GM21390 (cell line): ENCODE data around the gene WDFY2.

Source experiments
- ATAC-seq: cut with Tn5 transposase; IDR thresholded peaks from one replicate; pipeline ENCODE4 v1.9.1; 2021; ENCODE audit not compliant: unreplicated experiment

WDFY2 gene

DNA sequence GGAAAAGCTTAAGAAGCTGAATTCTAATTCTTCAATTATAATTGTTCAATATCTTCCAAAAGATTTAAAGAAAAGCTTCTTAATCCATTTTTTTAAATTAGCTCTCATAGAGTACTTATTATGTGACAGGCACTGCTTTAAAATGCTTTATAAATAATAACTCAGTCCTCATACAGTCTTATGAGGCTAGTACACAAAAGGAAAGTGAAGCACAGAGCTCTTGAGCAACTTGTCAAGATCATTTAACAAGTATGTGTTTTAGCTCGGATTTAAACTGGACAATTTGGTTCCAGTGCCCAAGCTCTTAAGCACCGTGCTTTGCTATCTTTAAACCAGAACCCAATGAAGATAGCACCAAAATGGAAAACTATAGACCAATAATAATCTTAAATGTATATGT is 113.6 kb downstream of the WDFY2 start:
- ATAC-seq: no peak

DNA sequence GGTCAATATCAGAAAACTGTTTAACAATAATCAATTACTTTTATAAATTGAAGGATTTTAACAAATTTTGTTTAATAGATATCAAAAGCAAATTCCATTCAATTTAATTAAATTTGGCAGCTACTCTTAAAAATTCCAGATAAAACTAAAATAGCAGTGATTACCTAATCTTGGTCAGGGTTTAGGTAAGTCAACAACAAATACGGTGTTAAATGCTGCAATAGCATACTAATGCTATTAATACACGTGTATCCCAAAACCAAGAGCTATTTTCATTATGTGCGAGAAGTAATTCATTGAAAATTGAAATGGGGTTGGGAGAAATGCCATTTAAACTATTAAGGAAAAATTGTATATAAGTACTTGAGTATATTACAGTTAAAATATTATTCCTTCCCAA is 114.1 kb downstream of the WDFY2 start:
- no peak for ATAC-seq

DNA sequence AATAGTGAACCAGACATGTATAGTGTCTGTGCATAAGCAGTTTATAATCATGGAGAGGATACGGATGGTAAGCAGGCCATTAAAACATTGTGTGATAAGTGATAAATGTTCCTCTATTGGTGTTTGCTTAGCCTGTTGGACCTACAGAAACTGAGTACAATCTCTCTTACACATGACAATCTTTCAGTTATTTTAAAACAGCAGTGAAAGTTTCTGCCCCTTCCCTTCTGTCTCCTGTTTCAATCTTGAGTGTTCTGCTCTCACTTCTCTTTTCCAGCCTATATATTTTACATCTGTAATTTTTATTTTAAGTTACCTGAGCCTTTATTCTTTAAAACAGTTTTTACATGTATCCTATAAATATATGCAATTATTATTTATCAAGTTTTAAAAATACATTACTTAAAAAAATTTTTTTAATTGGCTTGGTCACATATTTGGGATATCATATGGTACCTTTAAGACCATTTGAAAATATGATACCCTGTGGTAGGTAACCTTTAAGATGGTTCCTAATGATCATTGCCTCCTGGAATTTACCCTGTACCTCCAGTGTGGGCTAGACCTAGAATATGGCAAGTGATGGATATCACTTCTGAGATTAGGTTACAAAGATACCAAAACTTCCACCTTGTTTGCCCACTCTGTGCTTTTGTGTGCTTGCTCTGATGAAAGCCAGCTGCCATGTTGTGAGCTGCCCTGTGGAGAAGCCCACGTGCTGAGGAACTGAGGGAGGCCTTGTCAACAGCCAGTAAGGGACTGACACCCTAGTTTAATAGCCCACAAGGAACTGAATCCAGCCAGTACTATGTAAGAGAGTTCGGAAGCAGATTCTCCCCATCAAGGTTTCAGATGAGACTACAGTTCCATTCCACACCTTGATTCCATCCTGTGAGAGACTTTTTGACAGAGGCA is 120.4 kb downstream of the WDFY2 start:
- ATAC-seq: peak; percentile 83

DNA sequence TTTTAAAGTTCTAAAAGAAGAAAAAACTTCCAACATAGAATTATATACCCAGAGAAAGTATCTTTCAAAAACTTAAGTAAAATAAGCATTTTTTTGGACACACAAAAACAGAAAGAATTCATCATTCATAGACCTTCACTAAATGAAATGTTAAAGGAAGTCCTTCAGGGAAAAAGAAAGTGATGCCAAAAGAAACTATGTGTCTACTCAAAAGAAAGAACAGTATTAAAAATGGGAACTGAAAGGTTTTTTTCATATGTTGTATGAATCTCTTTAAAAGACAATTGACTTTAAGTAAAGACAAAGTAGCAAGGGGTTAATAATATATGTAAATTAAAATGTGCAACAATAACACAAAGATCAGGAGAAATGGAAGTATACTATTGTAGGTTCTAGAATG is 123.2 kb downstream of the WDFY2 start:
- ATAC-seq: no peak

DNA sequence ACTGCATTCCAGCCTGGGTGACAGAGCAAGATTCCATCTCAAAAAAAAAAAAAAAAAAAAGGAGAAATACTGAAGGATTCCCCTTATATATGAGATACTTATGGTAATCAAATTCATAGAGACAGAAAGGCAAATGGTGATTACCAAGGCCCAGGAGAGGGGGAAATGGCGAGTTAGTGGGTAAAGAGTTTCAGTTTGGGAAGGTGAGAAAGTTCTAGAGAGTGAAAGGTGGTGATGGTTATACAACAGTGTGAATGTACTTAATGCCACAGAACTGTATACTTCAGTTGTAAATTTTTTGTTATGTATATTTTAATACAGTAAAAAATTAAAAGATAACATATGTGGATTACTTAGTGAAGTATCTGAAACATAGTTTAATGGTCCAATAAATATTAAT is 129.5 kb downstream of the WDFY2 start:
- no peak for ATAC-seq

DNA sequence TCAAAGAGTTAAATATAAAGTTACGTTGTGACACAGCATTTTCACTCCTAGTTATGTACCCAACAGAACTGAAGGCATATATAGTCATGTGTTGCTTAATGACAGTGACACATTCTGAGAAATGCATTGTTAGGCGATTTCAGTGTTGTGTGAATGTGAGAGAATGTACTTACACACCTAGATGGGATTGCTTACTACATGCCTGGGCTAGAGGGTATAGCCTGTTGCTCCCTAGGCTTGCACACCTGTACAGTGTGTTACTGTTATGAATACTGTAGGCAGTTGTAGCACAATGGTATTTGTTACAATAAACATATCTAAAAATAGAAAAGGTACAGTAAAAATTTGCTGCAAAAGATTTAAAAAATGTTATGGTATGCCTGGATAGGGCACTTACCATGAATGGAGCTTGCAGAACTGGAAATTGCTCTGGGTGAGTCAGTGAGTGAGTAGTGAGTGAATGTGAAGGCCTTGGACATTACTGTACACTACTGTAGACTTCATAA is 130.5 kb downstream of the WDFY2 start:
- peak; percentile 84 for ATAC-seq

DNA sequence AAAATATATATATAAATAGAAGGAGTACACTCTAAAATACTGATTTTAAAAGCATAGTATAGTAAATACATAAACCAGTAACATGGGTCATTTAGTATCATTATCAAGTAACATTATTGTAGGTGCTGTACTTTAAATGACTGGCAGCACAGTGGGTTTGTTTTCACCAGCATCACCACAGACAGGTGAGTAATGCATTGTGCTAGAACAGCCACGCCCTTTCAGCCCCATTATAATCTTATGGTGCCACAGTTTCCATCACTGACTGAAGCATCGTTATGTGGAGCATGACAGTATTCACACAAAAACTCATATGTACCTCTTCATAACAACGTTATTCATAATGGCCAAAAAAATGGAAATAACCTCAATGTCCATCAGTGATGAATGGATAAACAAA is 131.4 kb downstream of the WDFY2 start:
- ATAC-seq: no peak

DNA sequence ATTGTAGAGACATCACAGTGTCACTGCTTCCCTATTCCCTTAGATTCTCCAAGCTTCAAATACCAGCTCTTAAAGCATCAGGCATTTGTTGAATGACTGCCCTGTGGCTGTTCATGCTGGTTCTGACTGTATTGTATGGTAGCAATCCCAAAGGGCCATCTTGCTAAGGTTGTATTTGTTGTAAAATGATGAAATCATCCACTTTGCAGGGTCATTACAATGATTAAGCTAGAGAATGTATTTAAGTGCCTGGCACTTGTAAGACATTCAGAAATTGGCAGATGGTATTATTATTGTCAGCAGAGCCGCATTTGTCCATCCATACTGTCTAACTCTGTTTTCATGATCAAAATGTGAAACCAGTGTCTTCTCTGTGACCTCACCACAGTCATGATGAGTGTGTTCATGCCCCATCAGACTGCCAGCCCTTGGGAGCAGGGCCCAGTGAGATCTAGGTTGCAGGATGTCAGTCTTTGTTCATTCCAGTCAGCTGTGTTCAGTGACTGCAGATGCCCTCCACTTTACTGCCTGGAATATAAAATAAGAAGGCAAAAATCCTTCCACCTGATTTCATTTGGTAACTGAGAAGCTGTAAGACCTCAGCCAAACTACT is 133.6 kb downstream of the WDFY2 start:
- ATAC-seq: no peak

DNA sequence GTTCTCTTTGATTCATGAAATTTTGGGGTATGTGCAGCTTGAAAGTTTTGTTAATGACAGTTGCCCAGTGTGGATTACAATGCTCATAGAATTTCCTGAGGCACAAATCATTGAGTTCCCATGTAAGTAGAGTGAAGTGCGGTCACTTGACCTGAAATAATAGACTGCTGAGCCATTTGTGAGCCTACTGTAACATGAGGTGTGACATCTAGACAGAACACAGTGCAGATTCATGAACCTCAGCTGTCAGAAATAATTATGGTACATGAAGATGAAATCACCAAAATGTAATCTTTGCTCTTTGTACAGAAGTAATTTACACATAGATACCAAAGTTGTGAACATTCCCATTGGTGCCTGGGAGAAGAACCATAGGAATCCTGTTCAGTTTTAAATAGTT is 135.1 kb downstream of the WDFY2 start:
- no peak for ATAC-seq

DNA sequence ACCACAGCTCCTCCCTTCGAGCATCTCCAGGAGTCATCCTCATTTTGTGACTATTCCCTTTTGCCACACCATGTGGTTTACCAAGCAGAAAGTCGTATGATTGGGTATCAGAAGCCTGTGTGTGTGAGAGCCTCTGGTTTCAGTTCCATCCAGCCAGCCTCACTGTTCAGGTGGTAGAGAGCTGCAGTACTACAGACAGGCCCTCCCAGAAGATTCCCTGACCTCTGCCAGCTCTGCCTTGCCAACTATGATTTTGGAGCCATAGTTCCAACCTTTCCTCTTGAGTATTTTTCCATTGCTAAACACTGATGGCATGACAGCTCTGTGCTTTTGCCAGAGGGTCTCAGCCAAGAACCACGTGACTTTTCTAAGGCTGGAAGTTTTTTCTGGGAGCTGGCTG is 137.2 kb downstream of the WDFY2 start:
- ATAC-seq: peak; percentile 96

DNA sequence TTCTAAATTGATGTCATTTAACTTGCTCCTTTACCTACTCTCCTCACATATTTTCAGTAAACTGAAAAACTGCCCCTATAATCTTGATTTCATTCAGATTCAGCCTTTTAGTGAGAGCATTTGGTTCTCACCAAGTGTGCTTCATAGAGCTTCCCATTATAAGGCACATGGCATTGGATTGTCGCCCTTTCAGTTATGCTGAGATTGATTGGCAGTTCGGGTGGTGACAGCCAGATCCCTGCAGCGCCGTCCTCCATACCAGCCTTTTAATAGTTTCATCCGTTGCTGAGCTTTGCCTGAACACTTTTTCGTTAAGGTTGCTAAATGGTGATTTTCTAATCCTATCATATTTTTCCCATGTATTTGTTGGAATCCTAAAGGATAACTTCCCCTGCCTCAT is 139.3 kb downstream of the WDFY2 start:
- ATAC-seq: no peak

DNA sequence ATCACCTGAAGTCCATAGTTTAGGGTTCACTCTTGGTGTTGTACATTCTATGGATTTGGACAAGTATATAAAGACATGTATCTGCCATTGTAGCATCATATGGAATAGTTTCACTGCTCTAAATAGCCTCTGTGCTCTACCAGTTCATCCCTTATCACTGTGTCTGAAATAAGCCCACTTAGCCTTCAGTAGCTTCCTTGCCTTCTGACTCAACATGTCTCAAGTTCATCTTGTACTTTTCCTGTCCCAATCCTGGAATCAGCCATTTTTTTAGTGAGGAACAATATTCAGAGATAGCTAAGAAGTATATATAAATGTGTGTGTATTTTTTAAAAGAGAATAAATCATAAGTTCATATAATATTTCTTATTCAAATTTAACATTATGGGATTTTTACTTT is 140.5 kb downstream of the WDFY2 start:
- ATAC-seq: no peak

DNA sequence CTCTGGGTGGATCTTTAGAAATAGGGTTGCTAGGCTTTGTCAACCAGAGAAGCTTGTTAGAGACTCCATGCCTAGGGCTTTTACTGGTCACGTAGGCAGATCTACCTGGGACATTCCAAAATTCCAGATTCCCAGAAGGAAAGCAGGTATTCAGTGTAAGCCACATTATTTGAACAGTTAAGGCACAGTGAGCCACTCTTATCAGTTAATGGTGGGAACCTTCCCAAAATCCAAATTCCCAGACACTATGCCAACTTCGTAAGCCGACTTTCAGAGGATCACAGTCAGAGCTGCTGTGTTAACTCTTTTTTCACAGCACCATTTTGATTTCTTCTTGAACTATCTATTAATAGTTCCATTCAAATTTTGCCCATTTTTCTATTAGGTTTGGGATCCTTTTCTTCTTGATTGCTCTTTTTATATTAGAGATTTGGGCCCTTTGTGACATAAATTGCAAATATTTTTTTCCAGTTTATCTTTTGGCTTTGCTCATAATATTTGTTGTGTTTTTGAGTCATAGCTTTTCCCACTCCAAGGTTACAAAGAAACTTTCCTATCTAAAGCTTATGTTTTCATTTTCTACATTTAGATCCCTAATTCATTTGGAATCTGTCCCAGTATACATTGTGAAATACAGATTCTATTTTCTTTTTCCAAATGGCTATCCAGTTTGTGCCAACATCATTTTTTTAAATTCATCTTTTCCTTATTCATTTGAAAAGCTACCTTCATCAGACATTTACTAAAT is 142.4 kb downstream of the WDFY2 start:
- ATAC-seq: no peak

DNA sequence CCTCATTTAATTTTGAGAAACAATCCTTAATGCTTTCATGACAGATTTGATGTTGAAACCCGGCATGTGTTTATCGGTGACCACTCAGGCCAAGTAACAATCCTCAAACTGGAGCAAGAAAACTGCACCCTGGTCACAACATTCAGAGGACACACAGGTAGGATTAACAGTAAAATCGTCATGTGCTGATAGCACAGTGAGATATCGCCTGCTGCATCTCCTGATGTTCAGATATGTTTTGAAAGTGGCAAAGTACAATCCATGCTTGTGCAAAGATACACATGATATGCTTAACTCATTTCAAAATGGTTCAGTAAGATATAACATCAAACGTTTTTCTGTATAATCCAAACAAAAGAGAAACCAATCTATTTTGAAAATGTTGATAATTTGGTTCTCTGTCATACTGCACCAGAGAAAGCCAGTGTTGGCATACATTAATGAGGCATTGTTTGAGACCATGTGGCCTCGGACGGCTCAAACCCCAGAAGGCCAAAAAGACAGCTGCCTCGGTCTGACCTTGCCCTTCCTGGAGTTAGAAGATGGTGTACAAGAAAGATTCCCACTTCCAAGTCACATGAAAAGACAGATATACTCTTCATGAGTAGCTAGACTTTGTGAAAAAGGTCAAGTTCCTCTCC is 143.5 kb downstream of the WDFY2 start:
- ATAC-seq: no peak

DNA sequence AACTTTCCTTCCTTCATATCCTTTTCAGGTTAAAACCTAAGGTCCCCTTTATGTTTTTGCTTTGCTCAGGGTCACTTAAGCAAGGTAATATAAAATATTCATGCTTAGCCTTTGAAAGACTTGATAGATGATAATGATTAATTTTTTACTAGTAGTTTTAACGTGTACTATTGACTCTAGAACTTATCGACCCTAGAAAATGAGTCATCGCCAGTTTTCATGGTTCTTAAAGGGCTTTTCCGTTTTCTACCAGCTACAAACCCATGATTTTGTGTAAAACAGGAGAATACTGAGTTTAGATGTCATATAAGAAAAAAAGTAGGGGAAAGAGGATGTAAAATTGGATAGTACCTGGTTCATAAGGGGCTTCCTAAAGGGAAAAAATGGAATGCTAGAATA is 144.0 kb downstream of the WDFY2 start:
- ATAC-seq: no peak

DNA sequence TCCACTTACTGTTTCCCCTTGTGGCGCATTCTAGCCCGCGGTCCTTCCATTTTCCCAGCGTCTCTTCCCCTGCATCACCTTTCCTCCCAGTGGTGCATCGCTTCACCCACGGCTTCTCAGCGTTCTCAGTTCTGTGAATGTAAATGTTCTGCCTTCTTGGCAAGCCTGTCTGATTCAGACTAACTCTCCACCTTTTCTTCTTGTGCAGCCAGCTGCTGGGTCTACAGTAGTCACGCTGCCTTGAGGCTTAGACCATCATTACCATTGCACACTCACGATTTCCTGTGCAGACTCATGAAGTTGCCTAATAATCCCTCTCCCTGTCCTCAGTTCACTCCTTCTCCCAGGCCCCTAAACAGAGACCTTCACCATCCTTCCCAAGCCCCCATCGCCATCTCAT is 144.7 kb downstream of the WDFY2 start:
- ATAC-seq: no peak

DNA sequence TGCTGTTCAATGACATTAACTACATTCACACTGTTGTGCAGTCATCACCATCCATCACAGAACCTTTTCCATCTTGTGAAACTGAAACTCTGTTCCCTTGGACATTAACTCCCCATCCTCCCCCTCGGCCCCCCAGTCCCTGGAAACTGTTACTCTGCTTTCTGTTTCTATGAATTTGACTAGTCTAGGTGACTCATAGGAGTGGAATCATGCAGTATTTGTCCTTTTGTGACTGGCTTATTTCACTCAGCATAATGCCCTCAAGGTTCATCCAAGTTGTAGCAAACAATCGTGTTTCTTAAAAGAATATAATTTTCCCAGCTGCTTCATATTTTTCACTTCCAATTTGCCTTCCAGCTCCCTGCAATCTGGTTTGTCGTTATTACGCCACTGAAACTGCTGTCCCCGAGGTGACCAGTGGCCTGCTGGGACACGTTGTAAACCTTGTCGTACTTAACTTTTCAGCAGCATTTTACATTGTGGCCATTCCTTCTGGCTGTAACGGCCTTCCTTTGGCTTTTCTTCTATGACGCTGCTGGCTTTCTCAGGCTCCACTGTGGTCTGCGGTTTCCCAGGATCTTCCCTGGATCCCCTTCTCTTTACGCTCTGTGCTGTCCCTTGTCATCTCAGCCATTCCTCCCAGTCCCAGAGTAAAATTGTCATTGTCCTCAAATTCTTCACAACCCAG is 145.7 kb downstream of the WDFY2 start:
- ATAC-seq: no peak

DNA sequence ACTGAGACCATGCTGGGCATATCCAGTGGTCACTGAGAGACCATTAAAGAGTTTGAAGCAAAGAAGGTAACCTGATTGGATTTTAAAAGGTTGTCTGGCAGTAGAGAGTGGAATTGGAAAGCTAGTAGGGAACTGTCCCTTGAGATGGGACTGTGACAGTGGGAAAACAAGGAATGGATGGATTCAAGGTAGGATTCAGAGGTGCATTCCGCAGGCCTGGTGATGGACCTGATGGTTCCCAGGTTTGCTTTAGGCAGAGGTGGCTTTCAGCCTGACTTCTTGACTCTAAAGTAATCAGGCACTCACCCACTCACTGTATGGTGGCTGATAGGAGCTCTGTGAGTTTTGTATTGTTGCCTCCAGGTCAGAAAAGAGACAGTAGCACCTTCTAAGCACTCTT is 146.7 kb downstream of the WDFY2 start:
- no peak for ATAC-seq

DNA sequence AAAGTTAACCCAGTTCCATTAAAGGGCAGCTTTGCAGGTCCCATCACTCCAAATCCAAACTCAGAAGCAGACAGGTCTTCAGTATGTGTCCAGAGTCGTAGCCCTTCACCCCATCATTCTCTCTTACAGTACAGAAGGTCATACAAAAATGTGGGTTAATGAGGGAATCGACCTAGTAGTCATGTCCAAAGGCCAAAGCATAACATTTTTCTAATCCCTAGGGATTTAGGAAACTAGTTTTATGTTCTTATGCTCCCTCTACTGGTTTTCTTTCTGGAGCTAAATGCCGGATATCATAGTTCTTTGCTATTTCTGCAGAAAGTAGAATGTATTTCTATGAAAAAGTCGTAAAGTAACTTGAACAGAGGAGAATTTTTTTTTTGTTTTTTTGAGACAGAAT is 147.5 kb downstream of the WDFY2 start:
- no peak for ATAC-seq

DNA sequence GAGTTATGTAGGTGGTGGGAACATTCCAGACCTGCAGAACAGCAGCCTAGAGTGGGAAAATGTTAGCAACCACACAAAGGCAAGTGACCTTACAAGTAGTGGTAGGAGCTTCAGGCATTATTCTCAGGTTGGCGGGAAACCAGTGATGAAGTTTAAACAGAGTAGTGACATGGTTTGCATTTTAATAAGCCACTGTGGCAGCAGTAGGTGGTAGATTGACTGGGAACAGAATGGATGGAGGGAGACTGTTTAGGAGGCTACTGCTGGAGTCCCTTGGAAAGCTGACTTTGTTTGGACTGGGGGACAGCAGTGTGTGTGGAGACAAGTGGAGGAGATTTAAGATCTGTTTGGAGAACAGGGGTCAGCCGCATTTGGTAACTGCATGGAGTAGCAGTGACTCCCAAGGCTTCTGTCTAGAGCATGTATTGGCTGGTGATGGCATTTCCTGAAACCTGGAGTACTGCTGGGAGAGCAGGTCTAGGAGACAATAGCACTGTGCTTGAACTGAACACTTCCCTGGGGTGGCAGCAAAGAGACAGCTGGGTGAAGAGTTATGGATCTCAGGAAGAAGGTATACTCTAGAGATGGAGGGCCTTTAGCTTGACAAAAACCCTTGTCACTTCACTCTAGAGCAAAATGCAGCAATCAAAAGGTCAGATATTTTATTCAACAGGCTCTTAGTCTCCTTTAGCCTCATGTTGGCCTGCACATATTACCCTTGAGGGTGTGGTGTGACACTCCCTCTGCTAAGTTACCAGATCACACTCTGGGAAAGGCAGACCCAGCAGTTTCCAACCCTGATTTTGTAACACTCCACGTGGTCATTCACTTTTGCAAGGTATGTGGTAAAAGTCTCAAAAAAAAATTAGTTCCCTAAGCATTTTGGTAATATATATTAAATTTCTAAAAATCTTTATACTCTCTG is 149.4 kb downstream of the WDFY2 start:
- ATAC-seq: no peak
